A673 (cell line): Measurements from ENCODE around the gene ETDC.

ENCODE experiments used
- EZH2 ChIP-seq: fragments of 200-600 bp; sonication (generic); IDR thresholded peaks from 2 replicates; pipeline ENCODE4 v1.6.1; 2017; ENCODE audit warnings: borderline replicate concordance, low read depth, mild to moderate bottlenecking, mixed read lengths, antibody characterized with exemption, low read length; ENCODE audit not compliant: poor library complexity, severe bottlenecking
- TF ChIP-seq, protein P1 (sequence below): fragments of 300-800, 200-600 bp; sonication (generic); conservative IDR thresholded peaks from 2 replicates; pipeline ENCODE4 v1.5.1; 2017; ENCODE audit warnings: low read depth, mild to moderate bottlenecking, antibody characterized with exemption, low read length, moderate library complexity, mixed read lengths

DNA sequence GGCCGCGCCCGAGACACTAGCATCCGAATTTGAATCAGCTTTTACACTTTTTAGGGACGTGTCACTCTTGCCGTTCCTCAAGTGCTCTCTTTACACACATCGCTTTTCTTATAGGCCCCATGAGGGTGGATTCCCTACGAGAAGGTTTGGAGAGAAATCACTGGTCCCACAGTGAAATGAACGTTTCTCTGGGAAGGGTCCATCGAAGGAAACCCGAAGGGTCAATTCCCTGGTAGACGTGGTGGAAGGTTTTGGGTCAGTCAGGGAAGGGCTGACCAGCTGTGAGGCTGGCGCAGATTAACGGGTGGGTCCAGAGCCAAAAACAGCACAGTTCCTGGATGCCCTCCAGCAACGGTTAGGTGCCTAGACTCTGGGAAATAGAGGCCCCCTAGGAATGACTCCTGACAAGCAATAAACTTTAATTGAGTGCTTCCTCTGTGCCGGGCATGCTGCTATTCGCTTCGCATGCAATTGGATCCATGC is 35.9 kb downstream of the ETDC start:
- TF ChIP-seq, protein P1, sequence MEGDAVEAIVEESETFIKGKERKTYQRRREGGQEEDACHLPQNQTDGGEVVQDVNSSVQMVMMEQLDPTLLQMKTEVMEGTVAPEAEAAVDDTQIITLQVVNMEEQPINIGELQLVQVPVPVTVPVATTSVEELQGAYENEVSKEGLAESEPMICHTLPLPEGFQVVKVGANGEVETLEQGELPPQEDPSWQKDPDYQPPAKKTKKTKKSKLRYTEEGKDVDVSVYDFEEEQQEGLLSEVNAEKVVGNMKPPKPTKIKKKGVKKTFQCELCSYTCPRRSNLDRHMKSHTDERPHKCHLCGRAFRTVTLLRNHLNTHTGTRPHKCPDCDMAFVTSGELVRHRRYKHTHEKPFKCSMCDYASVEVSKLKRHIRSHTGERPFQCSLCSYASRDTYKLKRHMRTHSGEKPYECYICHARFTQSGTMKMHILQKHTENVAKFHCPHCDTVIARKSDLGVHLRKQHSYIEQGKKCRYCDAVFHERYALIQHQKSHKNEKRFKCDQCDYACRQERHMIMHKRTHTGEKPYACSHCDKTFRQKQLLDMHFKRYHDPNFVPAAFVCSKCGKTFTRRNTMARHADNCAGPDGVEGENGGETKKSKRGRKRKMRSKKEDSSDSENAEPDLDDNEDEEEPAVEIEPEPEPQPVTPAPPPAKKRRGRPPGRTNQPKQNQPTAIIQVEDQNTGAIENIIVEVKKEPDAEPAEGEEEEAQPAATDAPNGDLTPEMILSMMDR = no peak
- no peak for TF ChIP-seq EZH2
